ENCODE measurements around the gene GDF10. TPM values are rescaled to one million over a fixed set of nuclear protein-coding genes. Genes with fewer than 3 reads are reported as not detected.

GDF10 gene
- total RNA-seq, 4 donors from 2014 or later, result 0.35 TPM; not detected in 3

DNA sequence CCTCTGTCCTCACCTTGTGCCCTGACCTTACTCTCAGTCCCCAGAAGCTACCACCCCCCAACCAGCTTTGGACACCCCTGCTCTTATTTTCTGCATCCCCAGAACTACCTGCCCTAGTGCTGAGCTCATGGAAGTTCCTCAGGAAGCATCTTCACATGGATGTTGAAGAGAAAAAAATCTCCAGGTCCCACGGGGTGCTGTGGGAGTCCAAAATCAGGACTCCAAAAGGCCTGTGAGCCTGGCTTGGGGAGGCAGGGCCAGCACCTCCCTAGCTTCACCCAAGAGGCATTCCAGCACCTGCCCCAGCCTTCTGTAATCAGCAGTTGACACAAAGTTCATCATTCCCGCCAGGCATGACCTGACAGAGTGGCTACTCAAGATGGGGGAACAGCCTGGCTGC lies 20.7 kb upstream of the GDF10 start:
- TF ChIP-seq CTCF (IDR thresholded peaks at IDR 0.05), result no peak
- no peak for TF ChIP-seq POLR2A (IDR thresholded peaks at IDR 0.05)
- peaks cover 0 to 26% (median 0%) of the 10 kb centered on the region in 4 donors for H3K4me1 ChIP-seq
- H3K36me3 ChIP-seq, result no peaks in the 10 kb centered on the region
- no peak overlapping the region for H3K4me3 ChIP-seq
- no peaks in the 10 kb centered on the region for H3K9me3 ChIP-seq
- H3K27ac ChIP-seq, result no peak overlapping the region
- no peak for DNase-seq
- no peaks in the 10 kb centered on the region for H3K27me3 ChIP-seq

DNA sequence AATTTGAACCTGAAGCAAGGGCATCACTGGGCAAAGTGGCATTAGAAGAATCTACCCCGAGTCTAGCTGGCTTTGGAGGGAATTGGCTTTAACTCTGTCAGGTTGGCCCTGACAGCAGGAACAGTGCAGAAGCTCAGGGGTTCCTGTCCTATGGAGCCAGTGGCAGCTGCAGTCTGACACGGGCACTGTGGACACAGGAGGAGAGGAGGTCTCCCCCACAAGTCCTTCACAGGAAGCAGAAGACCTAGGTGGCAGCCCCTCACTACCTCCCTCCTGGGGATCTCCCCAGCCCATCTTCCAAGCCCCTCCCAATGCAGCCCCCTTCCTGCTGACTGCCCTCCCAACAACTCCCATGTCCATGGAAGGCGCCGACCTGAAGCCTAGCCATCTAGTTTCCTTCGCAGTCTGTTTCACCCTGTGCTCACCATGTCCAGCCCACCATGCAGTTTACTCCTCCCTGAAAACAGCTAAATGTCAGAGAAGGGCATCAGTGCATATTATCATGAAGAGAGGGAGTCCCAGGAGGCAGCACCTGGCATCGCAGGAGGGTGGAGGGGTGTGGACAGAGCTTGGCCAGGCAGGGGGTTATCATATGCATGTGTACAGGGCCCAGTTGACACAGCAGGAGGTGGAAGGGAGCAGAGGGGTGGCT lies 17.9 kb upstream of the GDF10 start:
- peaks cover 0 to 17% (median 0%) of the 10 kb centered on the region in 4 donors for H3K4me1 ChIP-seq
- no peaks in the 10 kb centered on the region for H3K9me3 ChIP-seq
- no peak overlapping the region for H3K4me3 ChIP-seq
- no peak overlapping the region for H3K27ac ChIP-seq
- H3K27me3 ChIP-seq, result no peaks in the 10 kb centered on the region
- no peaks in the 10 kb centered on the region for H3K36me3 ChIP-seq
- TF ChIP-seq POLR2A (IDR thresholded peaks at IDR 0.05) (no peak), CTCF (IDR thresholded peaks at IDR 0.05) (no peak)
- DNase-seq, result no peak

- H3K36me3 ChIP-seq, result no peaks in the 10 kb centered on the region
- H3K27ac ChIP-seq, result no peak overlapping the region
- H3K27me3 ChIP-seq, result no peaks in the 10 kb centered on the region
- no peak for TF ChIP-seq POLR2A (IDR thresholded peaks at IDR 0.05)
- no peak for TF ChIP-seq CTCF (IDR thresholded peaks at IDR 0.05)
- H3K4me3 ChIP-seq, result no peak overlapping the region
- H3K9me3 ChIP-seq, result no peaks in the 10 kb centered on the region
- DNase-seq, result no peak
- peaks cover 0 to 12% (median 0%) of the 10 kb centered on the region in 4 donors for H3K4me1 ChIP-seq
These were observed 17.4 kb upstream of the GDF10 start for GRCh38 chr10:47282657-47283018.

DNA sequence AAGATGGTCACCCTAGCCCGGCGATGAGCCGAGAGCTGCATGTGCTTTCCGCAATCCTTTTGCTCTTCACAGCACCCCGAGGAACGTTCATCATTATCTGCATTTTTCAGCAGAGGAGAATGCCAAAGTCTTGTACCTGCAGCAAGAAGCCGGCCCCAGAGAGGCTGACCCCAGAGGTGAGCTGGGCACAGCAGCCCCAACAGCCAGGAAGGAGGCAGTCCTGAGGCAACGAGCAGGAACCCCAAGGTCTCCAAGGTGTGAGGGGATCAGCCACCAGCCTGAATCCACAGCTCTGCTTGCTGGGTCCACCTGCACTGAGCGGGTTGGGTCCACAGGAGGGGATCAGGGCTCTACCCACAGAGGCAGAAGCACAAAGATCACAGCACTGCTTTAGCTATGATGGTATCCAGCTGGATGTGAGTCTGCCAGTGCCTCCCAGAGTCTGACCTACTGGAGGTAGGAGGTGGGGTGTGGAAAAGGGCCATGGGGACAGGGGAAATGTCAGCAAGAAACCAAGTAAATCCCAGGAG lies 16.8 kb upstream of the GDF10 start:
- H3K27me3 ChIP-seq, result no peaks in the 10 kb centered on the region
- no peak overlapping the region for H3K27ac ChIP-seq
- H3K36me3 ChIP-seq, result no peaks in the 10 kb centered on the region
- H3K9me3 ChIP-seq, result no peaks in the 10 kb centered on the region
- H3K4me3 ChIP-seq, result no peak overlapping the region
- no peak for DNase-seq
- TF ChIP-seq CTCF (IDR thresholded peaks at IDR 0.05) (no peak), POLR2A (IDR thresholded peaks at IDR 0.05) (no peak)
- peaks cover 0 to 7% (median 0%) of the 10 kb centered on the region in 4 donors for H3K4me1 ChIP-seq

- H3K36me3 ChIP-seq, result no peaks in the 10 kb centered on the region
- no peak overlapping the region for H3K27ac ChIP-seq
- peaks cover 0 to under 1% (median 0%) of the 10 kb centered on the region in 4 donors for H3K4me1 ChIP-seq
- no peak overlapping the region for H3K4me3 ChIP-seq
- DNase-seq, result no peak
- no peaks in the 10 kb centered on the region for H3K27me3 ChIP-seq
- TF ChIP-seq POLR2A (IDR thresholded peaks at IDR 0.05) (no peak), CTCF (IDR thresholded peaks at IDR 0.05) (no peak)
- H3K9me3 ChIP-seq, result no peaks in the 10 kb centered on the region
These were observed 16.1 kb upstream of the GDF10 start for GRCh38 chr10:47283848-47284247.
